ENCODE data around the gene GPHN. TPM values are rescaled to one million over a fixed set of nuclear protein-coding genes. Genes with fewer than 3 reads are reported as not detected.

GPHN gene
- total RNA-seq, 1 experiment from 2014 or later: 11.3 TPM

GRCh38 chr14:66539034-66539433 lies 31.1 kb downstream of the GPHN start:
- DNase-seq: no peak
- intact Hi-C loops (cut with micrococcal nuclease; ENCODE audit: unreplicated experiment): no loop called here
- no peak overlapping the region for H3K4me3 ChIP-seq (ENCODE audit: low read depth, low read length)
- Mint-ChIP-seq H3K27ac (ENCODE audit: unreplicated experiment) (no peak overlapping the region), H3K4me3 (ENCODE audit: unreplicated experiment) (no peak overlapping the region), H3K9me3 (ENCODE audit: unreplicated experiment) (no peaks in the 10 kb centered on the region), H3K27me3 (ENCODE audit: insufficient read depth, unreplicated experiment) (no peaks in the 10 kb centered on the region), H3K36me3 (ENCODE audit: insufficient read depth, unreplicated experiment) (no peaks in the 10 kb centered on the region), H3K4me1 (ENCODE audit: low read depth, unreplicated experiment) (no peaks in the 10 kb centered on the region)
- no TSS peak for BruUV-seq (replicated peaks)
- POLR2A ChIA-PET: no interaction called here
- TF ChIP-seq CTCF (IDR thresholded peaks at IDR 0.05; ENCODE audit: insufficient read depth in 1 of 2, low read depth in 1 of 2, low read length in 1 of 2, severe bottlenecking in 1 of 2, unreplicated experiment in 1 of 2): no peak
- H3K36me3 ChIP-seq (ENCODE audit: control insufficient read depth, insufficient read depth, low read length): no peaks in the 10 kb centered on the region
- H3K27me3 ChIP-seq (replicated peaks; ENCODE audit: control insufficient read depth, insufficient read depth, low read length): no peaks in the 10 kb centered on the region
- CTCF ChIA-PET: no interaction called here
- H3K4me1 ChIP-seq: no peaks in the 10 kb centered on the region
- H3K9me3 ChIP-seq: no peaks in the 10 kb centered on the region

- Mint-ChIP-seq H3K9me3 (ENCODE audit: unreplicated experiment) (no peaks in the 10 kb centered on the region), H3K36me3 (ENCODE audit: insufficient read depth, unreplicated experiment) (no peaks in the 10 kb centered on the region), H3K4me3 (ENCODE audit: unreplicated experiment) (no peak overlapping the region), H3K4me1 (ENCODE audit: low read depth, unreplicated experiment) (no peaks in the 10 kb centered on the region), H3K27me3 (ENCODE audit: insufficient read depth, unreplicated experiment) (no peaks in the 10 kb centered on the region), H3K27ac (ENCODE audit: unreplicated experiment) (no peak overlapping the region)
- Histone ChIP-seq H3K4me1 (no peaks in the 10 kb centered on the region), H3K9me3 (no peaks in the 10 kb centered on the region), H3K36me3 (ENCODE audit: control insufficient read depth, insufficient read depth, low read length) (no peaks in the 10 kb centered on the region), H3K4me3 (ENCODE audit: low read depth, low read length) (no peak overlapping the region), H3K27me3 (replicated peaks; ENCODE audit: control insufficient read depth, insufficient read depth, low read length) (no peaks in the 10 kb centered on the region)
- intact Hi-C loops (cut with micrococcal nuclease; ENCODE audit: unreplicated experiment): no loop called here
- CTCF ChIA-PET: no interaction called here
- no peak for TF ChIP-seq CTCF (IDR thresholded peaks at IDR 0.05; ENCODE audit: insufficient read depth in 1 of 2, low read depth in 1 of 2, low read length in 1 of 2, severe bottlenecking in 1 of 2, unreplicated experiment in 1 of 2)
- POLR2A ChIA-PET: no interaction called here
- BruUV-seq (replicated peaks): no TSS peak
- DNase-seq: no peak
Observed at GRCh38 chr14:66540038-66540437, 32.1 kb downstream of the GPHN start.

DNA sequence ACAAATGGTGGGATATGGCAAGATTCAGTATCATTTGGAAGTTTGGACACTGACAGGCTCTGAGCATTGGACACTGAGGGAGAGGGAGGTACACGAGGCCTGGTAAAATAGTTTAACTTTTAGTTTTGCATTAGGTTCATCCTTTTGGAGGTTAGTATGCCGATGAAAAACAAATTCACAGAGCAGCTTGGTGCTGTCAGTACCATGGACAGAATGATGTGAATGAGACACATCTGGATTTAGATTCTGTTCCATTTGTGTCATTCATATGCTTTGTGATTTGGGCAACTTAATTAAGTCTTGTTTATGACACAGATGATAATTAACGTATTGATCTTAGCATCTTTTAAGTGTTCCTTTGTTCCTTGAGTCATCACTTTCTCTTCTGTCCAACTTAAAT lies 33.7 kb downstream of the GPHN start:
- Mint-ChIP-seq H3K4me1 (ENCODE audit: low read depth, unreplicated experiment) (no peaks in the 10 kb centered on the region), H3K9me3 (ENCODE audit: unreplicated experiment) (no peaks in the 10 kb centered on the region), H3K27ac (ENCODE audit: unreplicated experiment) (no peak overlapping the region), H3K4me3 (ENCODE audit: unreplicated experiment) (no peak overlapping the region), H3K36me3 (ENCODE audit: insufficient read depth, unreplicated experiment) (no peaks in the 10 kb centered on the region), H3K27me3 (ENCODE audit: insufficient read depth, unreplicated experiment) (no peaks in the 10 kb centered on the region)
- intact Hi-C loops (cut with micrococcal nuclease; ENCODE audit: unreplicated experiment): no loop called here
- no peak overlapping the region for H3K4me3 ChIP-seq (ENCODE audit: low read depth, low read length)
- no peaks in the 10 kb centered on the region for H3K27me3 ChIP-seq (replicated peaks; ENCODE audit: control insufficient read depth, insufficient read depth, low read length)
- BruUV-seq (replicated peaks): no TSS peak
- H3K36me3 ChIP-seq (ENCODE audit: control insufficient read depth, insufficient read depth, low read length): no peaks in the 10 kb centered on the region
- DNase-seq: no peak
- H3K4me1 ChIP-seq: no peaks in the 10 kb centered on the region
- TF ChIP-seq CTCF (IDR thresholded peaks at IDR 0.05; ENCODE audit: insufficient read depth in 1 of 2, low read depth in 1 of 2, low read length in 1 of 2, severe bottlenecking in 1 of 2, unreplicated experiment in 1 of 2): no peak
- ChIA-PET CTCF (no interaction called here), POLR2A (no interaction called here)
- H3K9me3 ChIP-seq: no peaks in the 10 kb centered on the region
